ENCODE results near the gene GNAI3. TPM values are rescaled to one million over a fixed set of nuclear protein-coding genes. Genes with fewer than 3 reads are reported as not detected.

Gene GNAI3
- total and polyA plus RNA-seq, 2 of the 13 experiments (the other 11 are each of a cell fraction or from before 2014, with no cell fraction given), result 4.3 to 9.0 TPM

GRCh38 chr1:109619576-109620400, 71.4 kb downstream of the GNAI3 start, which contains the start of the genes AMPD2 and GNAT2 (continued):
- no peak for TF ChIP-seq ZNF556 (CRISPR knock-in tag; IDR thresholded peaks at IDR 0.05; ENCODE audit: borderline replicate concordance)
- no peak; the same call in none of the 2 replicates for TF ChIP-seq ZNF280B (CRISPR knock-in tag; IDR thresholded peaks at IDR 0.05; ENCODE audit: borderline replicate concordance)
- TF ChIP-seq SOX6 (IDR thresholded peaks at IDR 0.05), result no peak
- peak; percentile 49; the same call in 1 of the 2 replicates for TF ChIP-seq SOX6 (CRISPR knock-in tag; IDR thresholded peaks at IDR 0.05)
- no peak for TF ChIP-seq THAP8 (CRISPR knock-in tag; IDR thresholded peaks at IDR 0.05; ENCODE audit: borderline replicate concordance)
- TF ChIP-seq KDM1A (CRISPR knock-in tag; IDR thresholded peaks at IDR 0.05), result no peak
- no peak for TF ChIP-seq CAMTA2 (CRISPR knock-in tag; IDR thresholded peaks at IDR 0.05; ENCODE audit: borderline replicate concordance)
- no peak for TF ChIP-seq ARHGAP35 (CRISPR knock-in tag; IDR thresholded peaks at IDR 0.05; ENCODE audit: borderline replicate concordance)
- no peak for TF ChIP-seq SMYD3 (CRISPR knock-in tag; IDR thresholded peaks at IDR 0.05)
- no peak for TF ChIP-seq PAWR (CRISPR knock-in tag; IDR thresholded peaks at IDR 0.05; ENCODE audit: borderline replicate concordance)
- TF ChIP-seq CCDC6 (CRISPR knock-in tag; IDR thresholded peaks at IDR 0.05), result no peak
- TF ChIP-seq RXRA (CRISPR knock-in tag; IDR thresholded peaks at IDR 0.05), result peak; percentile 91
- TF ChIP-seq YY1 (IDR thresholded peaks at IDR 0.05; ENCODE audit: insufficient read depth, insufficient replicate concordance, low read depth, low read length), result peak; percentile 81
- peak; percentile 56; the same call in 1 of the 2 replicates for TF ChIP-seq ZNF773 (CRISPR knock-in tag; IDR thresholded peaks at IDR 0.05; ENCODE audit: borderline replicate concordance)
- TF ChIP-seq ZNF850 (CRISPR knock-in tag; conservative IDR thresholded peaks at IDR 0.05), result no peak
- no peak for TF ChIP-seq ZSCAN5A (CRISPR knock-in tag; IDR thresholded peaks at IDR 0.05; ENCODE audit: borderline replicate concordance)
- TF ChIP-seq KAT8 (CRISPR knock-in tag; IDR thresholded peaks at IDR 0.05), result peak; percentile 27; the same call in 1 of the 2 replicates
- no peak for TF ChIP-seq CTCF (CRISPR knock-in tag; IDR thresholded peaks at IDR 0.05)
- TF ChIP-seq ZBTB20 (CRISPR knock-in tag; IDR thresholded peaks at IDR 0.05; ENCODE audit: borderline replicate concordance, low read depth), result 0 out of 2 replicates have a peak, but pooled peaks have one; percentile 25
- no peak for TF ChIP-seq GRHL1 (CRISPR knock-in tag; conservative IDR thresholded peaks at IDR 0.05)
- no peak for TF ChIP-seq WIZ (CRISPR knock-in tag; IDR thresholded peaks at IDR 0.05)
- no peak for TF ChIP-seq AGO1 (IDR thresholded peaks at IDR 0.05; ENCODE audit: low read depth, low read length, poor library complexity, severe bottlenecking)
